ENCODE results near the gene GPN2. TPM values are rescaled to one million over a fixed set of nuclear protein-coding genes. Genes with fewer than 3 reads are reported as not detected.

The GPN2 gene
- total RNA-seq, 6 experiments from 2014 or later: 28.4 to 39.3 (median 36.1) TPM

GRCh38 chr1:26858891-26859640 lies 31.0 kb downstream of the GPN2 start:
- Mint-ChIP-seq H3K4me1 (ENCODE audit: low read depth) (peaks cover 30% of the 10 kb centered on the region), H3K27ac (no peak overlapping the region), H3K4me3 (no peak overlapping the region), H3K36me3 (ENCODE audit: low read depth) (no peaks in the 10 kb centered on the region; the same call in 1 of the 2 replicates), H3K9me3 (no peaks in the 10 kb centered on the region), H3K27me3 (ENCODE audit: insufficient read depth) (peaks cover 4% of the 10 kb centered on the region)
- TF ChIP-seq, protein P1, sequence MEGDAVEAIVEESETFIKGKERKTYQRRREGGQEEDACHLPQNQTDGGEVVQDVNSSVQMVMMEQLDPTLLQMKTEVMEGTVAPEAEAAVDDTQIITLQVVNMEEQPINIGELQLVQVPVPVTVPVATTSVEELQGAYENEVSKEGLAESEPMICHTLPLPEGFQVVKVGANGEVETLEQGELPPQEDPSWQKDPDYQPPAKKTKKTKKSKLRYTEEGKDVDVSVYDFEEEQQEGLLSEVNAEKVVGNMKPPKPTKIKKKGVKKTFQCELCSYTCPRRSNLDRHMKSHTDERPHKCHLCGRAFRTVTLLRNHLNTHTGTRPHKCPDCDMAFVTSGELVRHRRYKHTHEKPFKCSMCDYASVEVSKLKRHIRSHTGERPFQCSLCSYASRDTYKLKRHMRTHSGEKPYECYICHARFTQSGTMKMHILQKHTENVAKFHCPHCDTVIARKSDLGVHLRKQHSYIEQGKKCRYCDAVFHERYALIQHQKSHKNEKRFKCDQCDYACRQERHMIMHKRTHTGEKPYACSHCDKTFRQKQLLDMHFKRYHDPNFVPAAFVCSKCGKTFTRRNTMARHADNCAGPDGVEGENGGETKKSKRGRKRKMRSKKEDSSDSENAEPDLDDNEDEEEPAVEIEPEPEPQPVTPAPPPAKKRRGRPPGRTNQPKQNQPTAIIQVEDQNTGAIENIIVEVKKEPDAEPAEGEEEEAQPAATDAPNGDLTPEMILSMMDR (IDR thresholded peaks at IDR 0.05): no peak
- no peak for DNase-seq

DNA sequence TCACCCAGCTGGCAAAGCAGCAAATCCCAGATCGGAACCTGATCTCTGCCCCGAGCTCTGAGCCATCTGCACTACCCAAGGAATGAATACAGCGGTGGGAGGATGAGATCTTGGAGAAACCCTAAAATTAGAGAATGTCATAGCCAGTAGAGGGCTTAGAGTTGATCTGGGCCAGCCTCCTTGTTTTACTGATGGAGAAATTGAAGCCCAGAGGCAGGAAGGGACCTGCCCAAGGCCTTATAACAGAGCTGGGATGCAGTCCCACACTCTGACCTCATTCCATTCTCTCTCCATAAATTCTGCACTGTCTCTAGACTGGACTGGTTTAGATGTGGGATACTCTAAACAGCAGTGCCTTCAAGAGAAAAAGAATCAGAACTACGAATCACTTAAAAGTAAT lies 31.9 kb downstream of the GPN2 start:
- peaks cover 4% of the 10 kb centered on the region for H3K27me3 Mint-ChIP-seq (ENCODE audit: insufficient read depth)
- H3K27ac Mint-ChIP-seq: no peak overlapping the region
- peaks cover 22% of the 10 kb centered on the region for H3K4me1 Mint-ChIP-seq (ENCODE audit: low read depth)
- H3K9me3 Mint-ChIP-seq: no peaks in the 10 kb centered on the region
- no peak overlapping the region for H3K4me3 Mint-ChIP-seq
- H3K36me3 Mint-ChIP-seq (ENCODE audit: low read depth): no peaks in the 10 kb centered on the region; the same call in 1 of the 2 replicates
- TF ChIP-seq, protein P1 (IDR thresholded peaks at IDR 0.05): no peak
- peak; percentile 9 for DNase-seq

GRCh38 chr1:26857473-26858060 lies 32.5 kb downstream of the GPN2 start:
- H3K9me3 Mint-ChIP-seq: no peaks in the 10 kb centered on the region
- no peak overlapping the region for H3K4me3 Mint-ChIP-seq
- peaks cover 4% of the 10 kb centered on the region for H3K27me3 Mint-ChIP-seq (ENCODE audit: insufficient read depth)
- DNase-seq: no peak
- peaks cover 23% of the 10 kb centered on the region for H3K4me1 Mint-ChIP-seq (ENCODE audit: low read depth)
- TF ChIP-seq, protein P1 (IDR thresholded peaks at IDR 0.05): no peak
- H3K36me3 Mint-ChIP-seq (ENCODE audit: low read depth): peaks cover 5% of the 10 kb centered on the region
- no peak overlapping the region for H3K27ac Mint-ChIP-seq

- H3K9me3 Mint-ChIP-seq: no peaks in the 10 kb centered on the region
- peaks cover 16% of the 10 kb centered on the region for H3K4me1 Mint-ChIP-seq (ENCODE audit: low read depth)
- H3K4me3 Mint-ChIP-seq: no peak overlapping the region
- TF ChIP-seq, protein P1 (IDR thresholded peaks at IDR 0.05): no peak
- H3K36me3 Mint-ChIP-seq (ENCODE audit: low read depth): peaks cover 9% of the 10 kb centered on the region
- H3K27me3 Mint-ChIP-seq (ENCODE audit: insufficient read depth): peaks cover 4% of the 10 kb centered on the region
- no peak overlapping the region for H3K27ac Mint-ChIP-seq
- no peak for DNase-seq
Observed at GRCh38 chr1:26856604-26857469, 33.2 kb downstream of the GPN2 start.

DNA sequence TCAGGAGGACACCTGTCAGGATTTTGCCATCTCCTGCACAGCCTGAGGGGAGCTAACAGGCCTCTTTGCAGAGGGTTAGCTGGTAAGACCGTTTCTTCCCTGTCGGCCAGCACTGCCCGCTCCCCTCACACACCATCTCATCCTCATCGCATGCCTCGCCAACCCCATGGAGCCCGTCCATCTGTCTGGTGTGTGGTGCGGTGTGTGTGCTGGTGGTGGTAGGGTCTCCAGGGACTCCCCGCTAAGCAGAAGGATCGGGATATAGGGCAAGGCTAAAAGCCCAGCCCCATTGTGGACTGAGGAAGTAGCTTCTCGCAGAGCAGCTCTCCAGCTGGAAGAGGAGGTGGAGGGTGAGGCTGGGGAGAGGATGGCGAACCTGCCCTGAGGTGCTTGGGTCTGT lies 33.9 kb downstream of the GPN2 start:
- H3K4me1 Mint-ChIP-seq (ENCODE audit: low read depth): peaks cover 10% of the 10 kb centered on the region
- peaks cover 1% of the 10 kb centered on the region; the same call in 1 of the 2 replicates for H3K27me3 Mint-ChIP-seq (ENCODE audit: insufficient read depth)
- H3K9me3 Mint-ChIP-seq: no peaks in the 10 kb centered on the region
- no peak overlapping the region for H3K27ac Mint-ChIP-seq
- H3K4me3 Mint-ChIP-seq: no peak overlapping the region
- TF ChIP-seq, protein P1 (IDR thresholded peaks at IDR 0.05): no peak
- peaks cover 9% of the 10 kb centered on the region for H3K36me3 Mint-ChIP-seq (ENCODE audit: low read depth)
- DNase-seq: no peak
